Pons (tissue), 1 donor: ENCODE measurements around the gene CYP46A1.

Experiments used
- DNase-seq: peaks from one replicate; pipeline ENCODE4 v3.0.0-alpha.2; 2016; ENCODE audit warnings: low spot score

The CYP46A1 gene

GRCh38 chr14:99729991-99730875, 46.1 kb downstream of the CYP46A1 start:
- no peak for DNase-seq

GRCh38 chr14:99730876-99731546, 46.9 kb downstream of the CYP46A1 start:
- no peak for DNase-seq

GRCh38 chr14:99731547-99732435, 47.7 kb downstream of the CYP46A1 start:
- no peak for DNase-seq

GRCh38 chr14:99732436-99733210, 48.5 kb downstream of the CYP46A1 start:
- DNase-seq, result no peak

GRCh38 chr14:99733211-99733539, 49.1 kb downstream of the CYP46A1 start:
- DNase-seq, result no peak

- DNase-seq, result peak; percentile 52
Observed at GRCh38 chr14:99733540-99734405, 49.7 kb downstream of the CYP46A1 start.

GRCh38 chr14:99734406-99735051, 50.4 kb downstream of the CYP46A1 start:
- DNase-seq, result no peak

- no peak for DNase-seq
Observed at GRCh38 chr14:99735189-99736135, 51.4 kb downstream of the CYP46A1 start.

- no peak for DNase-seq
Observed at GRCh38 chr14:99736603-99737371, 52.7 kb downstream of the CYP46A1 start.

GRCh38 chr14:99737451-99737951, 53.4 kb downstream of the CYP46A1 start:
- peak; percentile 43 for DNase-seq

- no peak for DNase-seq
Observed at GRCh38 chr14:99737956-99738667, 54.0 kb downstream of the CYP46A1 start.

- no peak for DNase-seq
Observed at GRCh38 chr14:99740411-99740810, 56.3 kb downstream of the CYP46A1 start.

- DNase-seq, result no peak
Observed at GRCh38 chr14:99741227-99741976, 57.3 kb downstream of the CYP46A1 start.

- DNase-seq, result no peak
Observed at GRCh38 chr14:99742074-99742473, 58.0 kb downstream of the CYP46A1 start.

- DNase-seq, result no peak
Observed at GRCh38 chr14:99742509-99743487, 58.7 kb downstream of the CYP46A1 start.
